HG03575 (cell line): ENCODE measurements around the gene TRPV5.

Experiments
- ATAC-seq: cut with Tn5 transposase; IDR thresholded peaks from one replicate; pipeline ENCODE4 v1.9.1; 2021; ENCODE audit not compliant: unreplicated experiment, insufficient number of reproducible peaks, low FRiP score; ENCODE audit errors: extremely low read depth

The TRPV5 gene

GRCh38 chr7:142894112-142894984 is 39.2 kb downstream of the TRPV5 start:
- no peak for ATAC-seq

GRCh38 chr7:142892951-142893350 is 40.6 kb downstream of the TRPV5 start:
- no peak for ATAC-seq

- no peak for ATAC-seq
Observed at GRCh38 chr7:142891490-142892082, 42.0 kb downstream of the TRPV5 start.

DNA sequence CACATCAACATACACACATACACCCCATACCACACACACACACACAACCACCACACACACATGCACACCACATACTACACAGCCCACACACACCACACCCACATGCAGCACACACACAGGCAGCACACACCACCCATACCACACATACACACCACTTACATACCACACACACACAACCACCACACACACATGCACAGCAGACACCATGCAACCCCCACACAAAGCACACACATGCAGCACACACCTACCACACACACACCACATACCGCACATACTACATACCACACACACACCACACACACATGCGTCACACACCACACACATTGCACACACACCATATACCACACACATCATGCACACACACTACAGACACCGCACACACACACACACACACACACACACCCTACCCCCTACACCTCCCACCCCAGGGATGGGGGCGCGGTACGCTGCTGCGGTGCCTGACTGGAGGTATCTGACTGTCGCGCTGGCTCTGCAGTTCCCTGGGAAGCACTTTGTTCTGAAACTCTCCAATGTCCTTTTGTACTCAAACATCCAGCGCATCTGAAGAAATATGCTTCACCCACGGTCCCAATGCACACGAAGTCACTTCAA is 42.6 kb downstream of the TRPV5 start:
- ATAC-seq, result no peak

- no peak for ATAC-seq
Observed at GRCh38 chr7:142889816-142890215, 43.7 kb downstream of the TRPV5 start.

GRCh38 chr7:142887282-142888015 is 46.1 kb downstream of the TRPV5 start:
- ATAC-seq, result no peak

DNA sequence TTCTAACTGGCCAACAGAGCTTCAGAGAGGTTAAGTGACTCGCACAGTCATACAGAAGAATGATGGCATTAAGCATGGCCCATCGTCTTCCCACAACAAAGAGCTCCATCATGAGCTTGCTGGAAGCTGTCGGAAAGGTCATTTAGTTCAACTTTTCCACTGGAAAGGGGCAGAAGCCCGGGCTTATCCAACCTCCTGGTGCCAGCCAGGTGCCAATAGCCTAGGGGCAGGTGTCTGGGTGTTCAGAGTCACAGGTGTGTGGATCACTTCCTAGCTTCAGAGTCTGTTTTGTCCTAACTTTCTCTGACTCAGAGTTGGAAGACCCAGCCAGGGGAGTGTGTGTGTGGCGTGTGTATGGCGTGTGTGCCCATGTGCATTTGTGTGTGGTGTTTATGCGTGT is 46.7 kb downstream of the TRPV5 start:
- no peak for ATAC-seq

DNA sequence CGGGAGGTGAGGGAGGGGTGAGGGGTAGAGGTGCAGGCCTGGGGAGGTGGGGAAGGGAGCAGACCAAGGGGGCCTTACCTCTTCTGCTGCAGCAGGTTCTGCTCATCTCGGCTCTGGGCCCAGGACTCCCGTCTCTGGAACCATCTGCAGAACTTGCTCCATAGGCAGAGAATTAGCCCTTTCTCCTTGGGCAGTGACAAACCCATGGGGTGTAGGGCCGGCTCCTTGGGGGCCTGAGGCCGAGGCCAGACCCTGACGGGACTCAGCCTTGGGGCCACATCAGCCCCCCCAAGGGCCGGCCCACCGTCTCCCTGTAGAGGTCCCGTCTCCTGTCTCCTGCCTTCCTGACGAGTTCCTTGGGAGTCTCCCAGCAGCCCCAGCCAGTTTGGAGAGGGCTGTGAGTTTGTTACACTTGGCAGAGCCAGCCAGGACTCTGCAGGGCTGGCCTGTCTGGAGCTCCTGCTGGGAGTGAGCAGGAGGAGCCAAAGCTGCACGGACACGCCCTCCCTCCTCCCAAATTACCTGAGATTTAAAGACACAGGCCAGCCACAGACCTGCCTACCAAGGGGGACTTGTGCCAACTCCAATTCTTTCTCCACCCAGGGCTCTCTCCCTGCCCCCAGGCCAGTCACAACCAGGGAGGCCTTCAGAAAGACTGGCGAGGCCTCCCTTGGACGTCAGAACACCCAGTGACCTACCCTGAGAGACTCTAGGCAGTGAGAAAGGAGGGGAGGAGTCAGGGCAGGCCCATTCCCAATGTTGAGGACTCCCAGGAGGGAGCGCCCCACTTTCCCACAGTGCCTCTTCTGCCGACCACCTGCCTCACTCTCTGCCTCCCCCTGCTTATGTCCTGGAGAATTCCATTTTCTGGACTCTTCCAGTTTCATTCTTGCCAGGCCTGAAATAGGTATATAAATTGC is 48.0 kb downstream of the TRPV5 start, which contains the start of gene TRPV6:
Gene TRPV6, minus strand, starts transcription at position 435 of the 920 bp plus-strand sequence.
- ATAC-seq, result no peak

- no peak for ATAC-seq
Observed at GRCh38 chr7:142884286-142884640, 49.3 kb downstream of the TRPV5 start.

DNA sequence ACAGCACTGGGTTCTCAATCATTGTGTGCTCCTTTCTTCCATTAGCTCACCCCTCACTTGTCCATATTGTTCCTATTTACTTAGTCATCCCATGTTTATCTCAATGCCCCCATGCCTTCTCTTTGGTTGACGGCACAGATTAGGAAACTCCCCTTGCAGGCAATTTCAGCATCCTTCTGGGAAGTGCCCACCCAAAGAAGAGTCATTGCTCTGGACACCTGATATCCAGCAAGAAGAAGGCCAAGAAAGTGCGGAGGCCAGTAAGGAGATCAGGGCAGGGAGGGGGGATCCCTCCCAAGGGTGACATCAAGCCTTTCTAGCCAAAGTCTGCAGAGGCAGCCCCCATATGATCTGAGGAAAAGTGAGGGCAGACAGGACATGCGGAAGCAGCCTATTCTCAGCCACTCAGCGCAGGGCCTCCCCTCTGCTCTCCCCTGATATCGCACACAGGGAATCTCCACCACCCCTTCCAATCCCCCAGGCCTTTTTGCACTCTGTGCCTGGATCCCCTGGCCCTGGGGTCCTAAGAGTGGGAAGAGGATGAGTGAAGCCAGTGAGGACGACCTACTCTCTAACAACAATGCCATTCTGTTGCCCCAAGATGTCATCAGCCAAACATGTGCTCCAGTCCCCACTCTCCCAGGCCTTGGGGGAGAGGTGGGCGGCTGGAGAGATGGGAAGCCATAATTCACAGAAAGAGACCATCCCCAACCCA is 49.8 kb downstream of the TRPV5 start:
- no peak for ATAC-seq

- no peak for ATAC-seq
Observed at GRCh38 chr7:142883145-142883544, 50.4 kb downstream of the TRPV5 start.

DNA sequence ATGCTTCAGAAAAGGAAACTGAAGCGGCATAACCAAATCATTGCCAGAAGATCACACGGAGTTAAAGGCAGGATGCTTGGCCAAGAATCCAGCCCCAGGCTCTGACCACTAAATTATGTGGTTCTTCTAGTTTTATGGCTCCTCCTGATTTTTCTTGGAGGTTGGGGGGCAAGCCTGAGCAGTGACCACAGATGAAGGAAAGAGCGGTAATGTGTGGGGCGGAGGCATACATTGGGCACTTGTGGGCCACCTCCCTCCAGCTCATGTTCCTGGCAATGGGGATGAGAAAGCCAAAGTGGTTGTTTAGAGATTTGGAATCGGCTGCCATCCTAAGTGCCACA is 51.2 kb downstream of the TRPV5 start:
- no peak for ATAC-seq

GRCh38 chr7:142881586-142882337 is 51.8 kb downstream of the TRPV5 start:
- ATAC-seq, result no peak

DNA sequence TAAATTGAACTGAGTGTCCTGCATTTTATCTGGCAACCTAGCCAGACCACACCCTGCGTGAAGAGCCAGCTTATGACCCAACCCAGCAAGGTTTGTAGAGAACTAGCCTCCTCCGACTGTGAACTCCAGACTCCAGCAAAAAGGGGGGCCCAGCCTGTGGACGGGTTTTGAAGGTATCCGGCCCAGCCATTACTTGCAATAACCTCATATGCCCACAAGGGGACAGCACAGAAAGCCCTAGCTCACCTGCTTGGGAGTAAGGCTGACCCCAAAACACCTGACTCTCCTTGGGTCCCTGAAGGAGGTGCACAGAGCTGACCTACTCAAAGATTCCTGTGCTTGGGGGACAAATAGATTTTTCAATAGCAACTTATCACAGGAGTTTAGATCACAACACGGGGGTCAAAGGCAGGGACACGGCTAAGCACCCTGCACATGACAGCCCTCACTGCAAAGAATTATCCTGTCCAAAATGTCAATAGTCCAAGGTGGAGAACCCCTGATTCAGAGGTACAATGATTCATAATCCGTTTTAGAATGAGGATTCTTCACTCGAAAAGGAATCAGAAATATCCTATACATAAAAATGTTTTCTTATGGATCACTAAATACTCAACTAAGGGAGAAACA is 52.6 kb downstream of the TRPV5 start:
- no peak for ATAC-seq

- ATAC-seq, result no peak
Observed at GRCh38 chr7:142879060-142879459, 54.5 kb downstream of the TRPV5 start.

- ATAC-seq, result no peak
Observed at GRCh38 chr7:142878315-142878714, 55.2 kb downstream of the TRPV5 start.
